Measurements from ENCODE around the gene CLIP2.
"Not testable (repeated sequence)": the region's sequence is repeated elsewhere in the genome, so short reads cannot be mapped to it uniquely, and the experiment has no call there.

Gene CLIP2

GRCh38 chr7:74376256-74377036, 87.2 kb downstream of the CLIP2 start:
- no peak for DNase-seq

GRCh38 chr7:74379938-74380337, 90.7 kb downstream of the CLIP2 start:
- no peak for DNase-seq

- DNase-seq, result no peak
Measured at GRCh38 chr7:74380720-74381119, 91.5 kb downstream of the CLIP2 start.

GRCh38 chr7:74384086-74384485, 94.9 kb downstream of the CLIP2 start:
- not testable (repeated sequence) for DNase-seq

- not testable (repeated sequence) for DNase-seq
Measured at GRCh38 chr7:74384854-74385253, 95.6 kb downstream of the CLIP2 start.

- DNase-seq, result no peak
Measured at GRCh38 chr7:74387606-74388005, 98.4 kb downstream of the CLIP2 start.

GRCh38 chr7:74388880-74389415, 99.7 kb downstream of the CLIP2 start:
- no peak for DNase-seq

- peak; percentile 33 for DNase-seq
Measured at GRCh38 chr7:74393722-74394121, 104.5 kb downstream of the CLIP2 start.

- peak; percentile 27 for DNase-seq
Measured at GRCh38 chr7:74394601-74395000, 105.4 kb downstream of the CLIP2 start.

- no peak for DNase-seq
Measured at GRCh38 chr7:74395745-74396311, 106.6 kb downstream of the CLIP2 start.

GRCh38 chr7:74396993-74397392, 107.8 kb downstream of the CLIP2 start:
- DNase-seq, result no peak

- DNase-seq, result no peak
Measured at GRCh38 chr7:74398426-74398825, 109.2 kb downstream of the CLIP2 start.

GRCh38 chr7:74399006-74399405, 109.8 kb downstream of the CLIP2 start:
- no peak for DNase-seq

GRCh38 chr7:74400420-74401136, 111.4 kb downstream of the CLIP2 start:
- no peak for DNase-seq

- peak; percentile 83 for DNase-seq
Measured at GRCh38 chr7:74401137-74401859, 112.1 kb downstream of the CLIP2 start.

- DNase-seq, result not testable (repeated sequence)
Measured at GRCh38 chr7:74402668-74403067, 113.5 kb downstream of the CLIP2 start.

GRCh38 chr7:74403521-74404387, 114.5 kb downstream of the CLIP2 start:
- no peak for DNase-seq

- no peak for DNase-seq
Measured at GRCh38 chr7:74404388-74404700, 115.1 kb downstream of the CLIP2 start.

GRCh38 chr7:74404741-74405140, 115.5 kb downstream of the CLIP2 start:
- no peak for DNase-seq

GRCh38 chr7:74405191-74405898, 116.1 kb downstream of the CLIP2 start:
- peak; percentile 26 for DNase-seq

GRCh38 chr7:74405899-74406512, 116.8 kb downstream of the CLIP2 start:
- DNase-seq, result no peak

All from hematopoietic multipotent progenitor cell treated with erythropoietin and hydrocortisone succinate and interleukin-3 and kit ligand, for 4 days (in vitro differentiated cells).